Fibroblast of pulmonary artery (primary cell): ENCODE data around the gene MAN1C1.

Experiments used
- DNase-seq: peaks from one replicate; pipeline ENCODE4 v3.0.0-alpha.2; 2010; ENCODE audit warnings: low read depth
- H3K4me3 ChIP-seq: replicated peaks from 2 replicates; pipeline ENCODE4 v1.5.1; 2011; ENCODE audit warnings: low read depth, mild to moderate bottlenecking, control low read depth, low read length, moderate library complexity
- TF ChIP-seq, protein P1 (sequence below): IDR thresholded peaks from 2 replicates; pipeline ENCODE4 v1.5.1; 2011; ENCODE audit warnings: mild to moderate bottlenecking, control low read depth, low read length, inconsistent platforms; ENCODE audit errors: missing control alignments

MAN1C1 gene

DNA sequence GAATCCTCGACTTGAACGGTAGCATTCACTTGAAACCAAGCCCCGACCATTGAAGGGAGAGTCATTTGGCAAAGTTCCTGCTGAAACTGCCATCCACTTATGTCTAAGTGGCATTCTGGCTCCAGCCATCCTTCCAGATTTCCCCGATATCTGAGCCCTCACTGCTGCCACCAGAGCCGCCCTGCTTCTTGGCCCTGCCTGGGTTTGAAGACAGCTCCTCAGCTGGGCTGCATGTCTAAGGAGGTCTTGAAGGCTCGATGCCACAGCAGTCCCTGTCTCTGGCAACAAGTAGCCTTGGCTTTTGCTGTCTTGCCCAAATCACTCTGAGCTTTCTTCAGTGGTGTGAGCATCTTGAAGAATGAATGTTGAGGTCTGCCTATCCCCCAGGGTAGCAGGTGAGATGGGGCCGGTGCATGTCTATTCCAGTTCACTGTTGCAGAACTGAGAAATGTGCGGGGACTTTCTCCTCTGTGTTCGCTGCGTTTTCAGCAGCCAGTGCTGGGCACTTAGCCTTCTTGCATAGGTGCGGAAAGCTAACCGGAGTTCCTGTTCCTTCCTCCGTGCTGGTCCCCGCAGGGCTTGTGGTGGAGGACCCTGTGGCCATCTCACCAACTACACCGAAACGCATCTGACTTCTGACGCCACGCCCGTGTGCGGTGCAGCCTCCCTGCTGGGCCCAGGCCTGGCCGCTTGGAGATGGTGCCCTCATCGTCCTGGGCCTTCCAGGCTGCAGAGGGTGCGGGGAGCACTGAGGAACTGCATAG, 29.2 kb downstream of the MAN1C1 start:
- TF ChIP-seq, protein P1, sequence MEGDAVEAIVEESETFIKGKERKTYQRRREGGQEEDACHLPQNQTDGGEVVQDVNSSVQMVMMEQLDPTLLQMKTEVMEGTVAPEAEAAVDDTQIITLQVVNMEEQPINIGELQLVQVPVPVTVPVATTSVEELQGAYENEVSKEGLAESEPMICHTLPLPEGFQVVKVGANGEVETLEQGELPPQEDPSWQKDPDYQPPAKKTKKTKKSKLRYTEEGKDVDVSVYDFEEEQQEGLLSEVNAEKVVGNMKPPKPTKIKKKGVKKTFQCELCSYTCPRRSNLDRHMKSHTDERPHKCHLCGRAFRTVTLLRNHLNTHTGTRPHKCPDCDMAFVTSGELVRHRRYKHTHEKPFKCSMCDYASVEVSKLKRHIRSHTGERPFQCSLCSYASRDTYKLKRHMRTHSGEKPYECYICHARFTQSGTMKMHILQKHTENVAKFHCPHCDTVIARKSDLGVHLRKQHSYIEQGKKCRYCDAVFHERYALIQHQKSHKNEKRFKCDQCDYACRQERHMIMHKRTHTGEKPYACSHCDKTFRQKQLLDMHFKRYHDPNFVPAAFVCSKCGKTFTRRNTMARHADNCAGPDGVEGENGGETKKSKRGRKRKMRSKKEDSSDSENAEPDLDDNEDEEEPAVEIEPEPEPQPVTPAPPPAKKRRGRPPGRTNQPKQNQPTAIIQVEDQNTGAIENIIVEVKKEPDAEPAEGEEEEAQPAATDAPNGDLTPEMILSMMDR: no peak
- H3K4me3 ChIP-seq: no peak overlapping the region
- DNase-seq: no peak

DNA sequence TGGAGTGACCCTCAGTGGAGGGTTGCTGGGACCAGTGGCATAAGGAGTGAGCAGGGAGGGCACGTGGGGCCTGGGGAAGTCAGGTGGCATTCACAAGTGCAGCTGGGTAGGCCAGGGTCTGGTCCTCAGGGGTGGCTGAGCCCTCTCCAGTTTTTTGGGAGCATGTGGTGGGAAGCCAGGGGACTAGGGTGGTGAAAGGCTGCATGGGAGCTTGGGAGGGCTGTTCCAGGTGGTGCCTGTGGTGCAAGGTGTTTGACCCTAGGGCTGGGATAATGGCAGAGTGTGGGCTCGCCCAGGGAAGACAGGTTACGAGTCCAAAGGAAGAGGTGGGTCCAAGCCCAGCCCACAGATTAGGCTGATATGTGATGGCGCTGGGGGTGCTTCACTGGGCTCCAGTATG, 30.5 kb downstream of the MAN1C1 start:
- DNase-seq: no peak
- TF ChIP-seq, protein P1: no peak
- no peak overlapping the region for H3K4me3 ChIP-seq

DNA sequence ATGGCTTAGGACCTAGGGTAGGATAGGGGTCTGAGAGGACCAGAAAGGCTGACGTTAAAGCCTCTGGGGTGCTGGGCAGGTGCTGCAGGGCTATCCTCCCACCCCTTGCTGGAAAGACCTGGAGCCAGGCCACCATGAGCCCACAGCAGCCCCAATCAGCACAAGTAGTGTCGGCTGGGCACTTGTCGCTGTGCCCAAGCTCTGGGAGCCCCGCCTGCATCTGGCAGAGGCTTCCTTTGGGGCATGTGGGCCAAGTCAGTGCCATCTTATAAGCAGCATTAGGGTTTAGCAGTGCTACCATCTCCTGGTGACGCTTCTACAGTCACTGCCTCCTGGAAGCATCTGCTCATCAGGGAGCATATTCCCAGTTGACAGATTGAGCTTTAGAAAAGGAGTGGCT, 31.3 kb downstream of the MAN1C1 start:
- no peak overlapping the region for H3K4me3 ChIP-seq
- no peak for DNase-seq
- TF ChIP-seq, protein P1: no peak

DNA sequence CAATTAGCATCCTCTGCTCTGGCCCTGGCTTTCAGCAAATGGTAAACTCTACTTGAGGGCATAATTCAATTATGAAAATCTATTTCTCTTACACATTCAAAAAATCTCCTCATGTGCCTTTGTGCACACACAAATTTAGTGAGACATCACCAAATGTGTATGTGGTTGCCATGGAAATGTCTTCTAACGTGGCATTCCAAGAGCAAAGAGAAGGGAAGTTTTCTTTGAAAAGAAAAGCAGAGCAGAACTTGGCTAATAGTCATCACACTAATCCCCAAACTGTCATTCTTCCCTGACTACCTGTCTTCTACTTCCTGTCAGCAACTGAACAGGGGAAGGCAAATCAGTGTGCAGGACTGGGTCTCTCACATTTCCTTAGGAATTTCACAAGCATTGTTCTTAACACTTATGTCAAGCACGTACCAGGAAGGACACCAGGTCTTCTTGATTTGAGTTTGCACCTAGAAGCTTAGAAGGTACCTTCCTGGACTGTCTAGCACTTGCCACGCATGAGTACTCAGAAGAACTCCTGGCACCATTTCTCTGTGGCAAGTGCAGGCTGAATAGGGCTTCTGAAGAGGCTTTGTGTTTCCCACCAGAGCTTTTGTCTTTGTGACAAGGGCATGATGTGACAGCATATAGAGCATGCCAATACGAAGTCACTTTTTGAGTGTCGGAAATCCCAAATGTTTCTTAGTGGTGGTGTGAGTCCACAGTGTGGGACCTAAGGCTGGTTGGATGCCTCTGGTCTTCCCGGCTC, 32.3 kb downstream of the MAN1C1 start:
- H3K4me3 ChIP-seq: no peak overlapping the region
- peak; percentile 11 for DNase-seq
- TF ChIP-seq, protein P1: no peak

- TF ChIP-seq, protein P1: no peak
- no peak overlapping the region for H3K4me3 ChIP-seq
- DNase-seq: no peak
Measured at GRCh38 chr1:25649505-25650288, 33.1 kb downstream of the MAN1C1 start.

DNA sequence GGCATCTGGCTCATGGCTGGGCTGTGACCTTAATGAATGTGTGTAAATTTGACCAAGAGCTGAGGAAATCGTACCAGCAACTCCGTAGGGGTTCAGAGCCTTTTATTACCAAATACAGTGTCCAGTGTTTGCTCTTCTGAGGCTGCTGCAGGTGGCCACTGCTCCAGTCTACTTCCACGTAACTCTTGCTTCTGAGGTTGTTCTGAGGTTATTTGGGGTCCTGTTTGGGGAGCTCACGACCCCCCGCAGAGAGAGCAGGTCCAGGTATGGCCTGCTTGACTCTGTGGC, 33.6 kb downstream of the MAN1C1 start:
- no peak for DNase-seq
- H3K4me3 ChIP-seq: no peak overlapping the region

More for the DNA sequence above, 33.6 kb downstream of the MAN1C1 start:
- TF ChIP-seq, protein P1: no peak
